HEK293T (cell line): ENCODE results near the gene ATF7.

ENCODE experiments used
- ARNT ChIP-seq: fragments of 450-650 bp; IDR thresholded peaks from 2 replicates; pipeline ENCODE4 v1.6.1; 2017; ENCODE audit warnings: mild to moderate bottlenecking
- BHLHE40 ChIP-seq: fragments of 450-650 bp; IDR thresholded peaks from 2 replicates; pipeline ENCODE4 v1.6.1; 2016; ENCODE audit warnings: mild to moderate bottlenecking, moderate library complexity, borderline replicate concordance
- FOXA1 ChIP-seq: fragments of 450-650 bp; IDR thresholded peaks from 2 replicates; pipeline ENCODE4 v1.6.1; 2016; ENCODE audit warnings: mild to moderate bottlenecking
- L3MBTL2 ChIP-seq: fragments of 450-650 bp; conservative IDR thresholded peaks from 2 replicates; pipeline ENCODE4 v1.6.1; 2016; ENCODE audit warnings: mild to moderate bottlenecking
- ZNF384 ChIP-seq: fragments of 450-650 bp; IDR thresholded peaks from 2 replicates; pipeline ENCODE4 v1.6.1; 2016

- TF ChIP-seq L3MBTL2 (no peak), FOXA1 (no peak), BHLHE40 (no peak), ZNF384 (no peak), ARNT (no peak)
Observed at GRCh38 chr12:53501615-53502181, 124.5 kb downstream of the ATF7 start.
